Caco-2 (cell line): ENCODE data around the gene OXER1. TPM values are rescaled to one million over a fixed set of nuclear protein-coding genes. Genes with fewer than 3 reads are reported as not detected.

Experiments
- BruUV-seq: library from RNA; stranded (reverse); fragments of 400-500 nt; replicated peaks from 2 replicates; lab custom pipeline; 2021; lab: Mats Ljungman, UMichigan
- CTCF ChIA-PET: fragments of 300-600 bp; sonication (Branson Sonifier 250); formaldehyde crosslinking; loops from one replicate; lab custom pipeline; 2022; ENCODE audit warnings: antibody characterized with exemption; lab: Charles Lee
- POLR2A ChIA-PET: fragments of 300-600 bp; sonication (Branson Sonifier 250); formaldehyde crosslinking; loops from one replicate; lab custom pipeline; 2022; ENCODE audit warnings: antibody characterized with exemption; lab: Charles Lee
- DNase-seq, 2 experiments: peaks; one replicate each; pipeline versions ENCODE4 v3.0.0 to v3.0.0-alpha.2; 2020 to 2022
- H3K27me3 ChIP-seq: replicated peaks from 2 replicates; pipeline ENCODE4 v1.6.0; 2011; ENCODE audit warnings: low read length; ENCODE audit not compliant: control insufficient read depth, insufficient read depth
- H3K36me3 ChIP-seq: 2 replicates; pipeline ENCODE4 v1.5.1; 2011; ENCODE audit warnings: low read length; ENCODE audit not compliant: control insufficient read depth, insufficient read depth
- H3K4me1 ChIP-seq: fragments of 250-450 bp; sonication (Bioruptor Pico); 2 replicates; pipeline ENCODE4 v1.5.1; 2020; ENCODE audit warnings: mild to moderate bottlenecking
- H3K4me3 ChIP-seq: 2 replicates; pipeline ENCODE4 v1.5.1; 2011; ENCODE audit warnings: low read depth, mild to moderate bottlenecking, control low read depth, low read length
- H3K9me3 ChIP-seq: fragments of 250-450 bp; sonication (Bioruptor Pico); 2 replicates; pipeline ENCODE4 v1.5.1; 2020; ENCODE audit warnings: mild to moderate bottlenecking, moderate library complexity
- H3K27ac Mint-ChIP-seq: one replicate; pipeline ENCODE4 v1.8.0; 2022; ENCODE audit warnings: mixed read lengths; ENCODE audit not compliant: unreplicated experiment
- H3K27me3 Mint-ChIP-seq: one replicate; pipeline ENCODE4 v1.8.0; 2022; ENCODE audit warnings: mixed read lengths; ENCODE audit not compliant: insufficient read depth, unreplicated experiment
- H3K36me3 Mint-ChIP-seq: one replicate; pipeline ENCODE4 v1.8.0; 2022; ENCODE audit warnings: mild to moderate bottlenecking, mixed read lengths; ENCODE audit not compliant: insufficient read depth, unreplicated experiment
- H3K4me1 Mint-ChIP-seq: one replicate; pipeline ENCODE4 v1.8.0; 2022; ENCODE audit warnings: low read depth, mixed read lengths; ENCODE audit not compliant: unreplicated experiment
- H3K4me3 Mint-ChIP-seq: one replicate; pipeline ENCODE4 v1.8.0; 2022; ENCODE audit warnings: mild to moderate bottlenecking, moderate library complexity, mixed read lengths; ENCODE audit not compliant: unreplicated experiment
- H3K9me3 Mint-ChIP-seq: one replicate; pipeline ENCODE4 v1.8.0; 2022; ENCODE audit warnings: mixed read lengths; ENCODE audit not compliant: unreplicated experiment
- intact Hi-C: fragments of 100-400 bp; cut with micrococcal nuclease; formaldehyde crosslinking; loops from one replicate; pipeline ENCODE4 v1.10.0; 2022; ENCODE audit not compliant: unreplicated experiment
- total RNA-seq: library from RNA; stranded (reverse); gene quantifications from 2 replicates; pipeline ENCODE4 v1.2.3, GENCODE V29; 2022
- TF ChIP-seq, protein P1 (sequence below), 2 experiments: fragments of 200-600 bp in 1 of 2; IDR thresholded peaks; 1 replicate in 1 of 2; 2 replicates in 1 of 2; pipeline versions ENCODE4 v1.5.1 to v1.8.0; 2011 to 2022; ENCODE audit warnings: antibody characterized with exemption in 1 of 2, control low read depth in 1 of 2, inconsistent platforms in 1 of 2, low read depth in 1 of 2, low read length in 1 of 2, mild to moderate bottlenecking in 1 of 2, moderate library complexity in 1 of 2; ENCODE audit not compliant: insufficient read depth in 1 of 2, severe bottlenecking in 1 of 2, unreplicated experiment in 1 of 2

OXER1 gene
- total RNA-seq, 1 experiment from 2014 or later = 10.9 TPM

GRCh38 chr2:42802150-42802549, 38.2 kb upstream of the OXER1 start:
- DNase-seq = no peak
- TF ChIP-seq, protein P1, sequence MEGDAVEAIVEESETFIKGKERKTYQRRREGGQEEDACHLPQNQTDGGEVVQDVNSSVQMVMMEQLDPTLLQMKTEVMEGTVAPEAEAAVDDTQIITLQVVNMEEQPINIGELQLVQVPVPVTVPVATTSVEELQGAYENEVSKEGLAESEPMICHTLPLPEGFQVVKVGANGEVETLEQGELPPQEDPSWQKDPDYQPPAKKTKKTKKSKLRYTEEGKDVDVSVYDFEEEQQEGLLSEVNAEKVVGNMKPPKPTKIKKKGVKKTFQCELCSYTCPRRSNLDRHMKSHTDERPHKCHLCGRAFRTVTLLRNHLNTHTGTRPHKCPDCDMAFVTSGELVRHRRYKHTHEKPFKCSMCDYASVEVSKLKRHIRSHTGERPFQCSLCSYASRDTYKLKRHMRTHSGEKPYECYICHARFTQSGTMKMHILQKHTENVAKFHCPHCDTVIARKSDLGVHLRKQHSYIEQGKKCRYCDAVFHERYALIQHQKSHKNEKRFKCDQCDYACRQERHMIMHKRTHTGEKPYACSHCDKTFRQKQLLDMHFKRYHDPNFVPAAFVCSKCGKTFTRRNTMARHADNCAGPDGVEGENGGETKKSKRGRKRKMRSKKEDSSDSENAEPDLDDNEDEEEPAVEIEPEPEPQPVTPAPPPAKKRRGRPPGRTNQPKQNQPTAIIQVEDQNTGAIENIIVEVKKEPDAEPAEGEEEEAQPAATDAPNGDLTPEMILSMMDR (IDR thresholded peaks at IDR 0.05; ENCODE audit: insufficient read depth in 1 of 2, low read depth in 1 of 2, low read length in 1 of 2, severe bottlenecking in 1 of 2, unreplicated experiment in 1 of 2) = no peak
- Mint-ChIP-seq H3K9me3 (no peaks in the 10 kb centered on the region), H3K4me3 (no peak overlapping the region), H3K27me3 (peaks cover 3% of the 10 kb centered on the region), H3K36me3 (peaks cover 12% of the 10 kb centered on the region), H3K27ac (no peak overlapping the region), H3K4me1 (peaks cover 6% of the 10 kb centered on the region)
- Histone ChIP-seq H3K27me3 (no peaks in the 10 kb centered on the region), H3K9me3 (no peaks in the 10 kb centered on the region), H3K4me3 (no peak overlapping the region), H3K36me3 (no peaks in the 10 kb centered on the region), H3K4me1 (no peaks in the 10 kb centered on the region)
- intact Hi-C loops = no loop called here
- POLR2A ChIA-PET = no interaction called here
- no TSS peak for BruUV-seq
- CTCF ChIA-PET = no interaction called here

DNA sequence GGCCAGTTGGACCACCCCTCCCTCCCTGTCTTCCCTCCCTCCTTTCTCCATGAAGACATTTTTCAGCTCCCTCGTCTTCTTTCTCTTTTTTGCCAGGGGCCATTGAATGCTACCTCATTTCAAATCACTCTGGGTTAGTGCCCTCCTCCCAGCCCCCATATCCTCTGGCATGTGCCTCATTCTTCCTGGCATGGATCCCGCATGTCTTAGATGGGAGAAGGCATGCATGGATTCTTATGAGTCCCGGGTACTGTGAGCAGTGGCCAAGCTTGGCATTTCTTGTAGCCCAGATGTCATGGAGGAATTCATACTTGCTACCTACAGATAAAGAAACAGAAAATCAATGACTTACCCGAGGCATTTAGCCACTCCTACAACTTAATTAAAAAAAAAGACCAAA, 37.4 kb upstream of the OXER1 start:
- no peak overlapping the region for H3K4me3 ChIP-seq
- H3K27me3 Mint-ChIP-seq = peaks cover 3% of the 10 kb centered on the region
- DNase-seq = no peak
- intact Hi-C loops = no loop called here
- no peaks in the 10 kb centered on the region for H3K9me3 Mint-ChIP-seq
- peaks cover 15% of the 10 kb centered on the region for H3K36me3 Mint-ChIP-seq
- H3K36me3 ChIP-seq = no peaks in the 10 kb centered on the region
- H3K4me3 Mint-ChIP-seq = no peak overlapping the region
- H3K9me3 ChIP-seq = no peaks in the 10 kb centered on the region
- H3K4me1 Mint-ChIP-seq = peaks cover 8% of the 10 kb centered on the region
- no TSS peak for BruUV-seq
- POLR2A ChIA-PET = interaction anchor here (1.0 kb wide), 1 partner anchor 8 kb away, joined by 3 read pairs; no protein-coding TSS in a partner anchor
- no peak overlapping the region for H3K27ac Mint-ChIP-seq
- TF ChIP-seq, protein P1 (IDR thresholded peaks at IDR 0.05; ENCODE audit: insufficient read depth in 1 of 2, low read depth in 1 of 2, low read length in 1 of 2, severe bottlenecking in 1 of 2, unreplicated experiment in 1 of 2) = no peak
- CTCF ChIA-PET = no interaction called here
- H3K27me3 ChIP-seq = no peaks in the 10 kb centered on the region
- no peaks in the 10 kb centered on the region for H3K4me1 ChIP-seq

DNA sequence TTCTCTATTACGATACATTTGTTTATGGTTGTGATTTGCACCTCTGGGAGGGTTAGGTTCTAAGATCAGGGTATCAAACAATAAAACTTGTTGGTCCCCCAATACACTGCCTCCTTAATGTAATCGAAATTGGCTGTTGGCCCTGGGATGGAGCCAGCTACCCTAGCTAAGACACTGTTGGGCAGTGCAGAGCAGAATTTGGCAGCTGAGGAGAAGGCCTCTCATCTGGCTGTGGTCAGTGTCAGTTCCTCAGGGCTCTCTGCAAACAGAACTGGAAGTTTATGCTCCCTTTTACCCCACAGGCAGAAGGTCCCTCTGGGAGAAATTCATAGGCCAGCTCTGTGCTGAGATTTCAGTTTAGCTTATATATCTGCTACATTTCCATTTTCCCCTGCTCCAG, 37.0 kb upstream of the OXER1 start:
- intact Hi-C loops = no loop called here
- H3K36me3 Mint-ChIP-seq = peaks cover 18% of the 10 kb centered on the region
- no TSS peak for BruUV-seq
- CTCF ChIA-PET = interaction anchor here (1.1 kb wide), 1 partner anchor 10 kb away, joined by 3 read pairs; no protein-coding TSS in a partner anchor
- Histone ChIP-seq H3K4me3 (no peak overlapping the region), H3K27me3 (no peaks in the 10 kb centered on the region), H3K9me3 (no peaks in the 10 kb centered on the region), H3K36me3 (peaks cover under 1% of the 10 kb centered on the region; the same call in 1 of the 2 replicates), H3K4me1 (no peaks in the 10 kb centered on the region)
- no peak overlapping the region for H3K4me3 Mint-ChIP-seq
- POLR2A ChIA-PET = interaction anchor here (1.0 kb wide), 1 partner anchor 8 kb away, joined by 3 read pairs; no protein-coding TSS in a partner anchor
- no peaks in the 10 kb centered on the region for H3K9me3 Mint-ChIP-seq
- H3K27ac Mint-ChIP-seq = no peak overlapping the region
- H3K4me1 Mint-ChIP-seq = peaks cover 12% of the 10 kb centered on the region
- no peak for DNase-seq
- peaks cover 3% of the 10 kb centered on the region for H3K27me3 Mint-ChIP-seq
- TF ChIP-seq, protein P1 (IDR thresholded peaks at IDR 0.05; ENCODE audit: insufficient read depth in 1 of 2, low read depth in 1 of 2, low read length in 1 of 2, severe bottlenecking in 1 of 2, unreplicated experiment in 1 of 2) = no peak
